HepG2 (cell line): ENCODE data around the gene EPO. TPM values are rescaled to one million over a fixed set of nuclear protein-coding genes. Genes with fewer than 3 reads are reported as not detected.

Experiments
- BRCA1 ChIP-seq: sonication (generic); formaldehyde crosslinking; IDR thresholded peaks from 2 replicates; pipeline ENCODE4 v1.4.0; 2020; ENCODE audit warnings: missing genetic modification reagents
- GATA4 ChIP-seq: sonication (generic); IDR thresholded peaks from 2 replicates; pipeline ENCODE4 v1.6.1; 2016; ENCODE audit warnings: antibody characterized with exemption, low read depth, borderline replicate concordance
- MTF1 ChIP-seq: sonication (generic); formaldehyde crosslinking; IDR thresholded peaks from 2 replicates; pipeline ENCODE4 v1.5.0; 2020; ENCODE audit warnings: missing genetic modification reagents
- NFE2L1 ChIP-seq: sonication (generic); formaldehyde crosslinking; IDR thresholded peaks from 2 replicates; pipeline ENCODE4 v1.4.0; 2020; ENCODE audit warnings: missing genetic modification reagents, mild to moderate bottlenecking, borderline replicate concordance
- PHB2 ChIP-seq: fragments of 450-650 bp; IDR thresholded peaks from 2 replicates; pipeline ENCODE4 v1.6.1; 2018; ENCODE audit not compliant: partially characterized antibody
- RFX1 ChIP-seq: fragments of 450-650 bp; IDR thresholded peaks from 2 replicates; pipeline ENCODE4 v1.6.1; 2017
- RNF2 ChIP-seq: fragments of 450-650 bp; conservative IDR thresholded peaks from 2 replicates; pipeline ENCODE4 v1.6.1; 2016; ENCODE audit warnings: low read depth
- SIX4 ChIP-seq: sonication (generic); formaldehyde crosslinking; IDR thresholded peaks from 2 replicates; pipeline ENCODE4 v1.4.0; 2020; ENCODE audit warnings: missing genetic modification reagents
- ZEB1 ChIP-seq: IDR thresholded peaks from 2 replicates; pipeline ENCODE4 v1.6.1; 2012; ENCODE audit warnings: mild to moderate bottlenecking, low read depth, inconsistent platforms; ENCODE audit not compliant: insufficient replicate concordance
- ZKSCAN5 ChIP-seq: sonication (generic); formaldehyde crosslinking; IDR thresholded peaks from 2 replicates; pipeline ENCODE4 v1.5.1; 2020; ENCODE audit warnings: mild to moderate bottlenecking, missing genetic modification reagents
- ZMYM4 ChIP-seq: sonication (generic); formaldehyde crosslinking; IDR thresholded peaks from 2 replicates; pipeline ENCODE4 v1.8.1; 2023; ENCODE audit warnings: mild to moderate bottlenecking, missing genetic modification reagents
- ZNF101 ChIP-seq: sonication (generic); formaldehyde crosslinking; IDR thresholded peaks from 2 replicates; pipeline ENCODE4 v1.4.0; 2020; ENCODE audit warnings: mild to moderate bottlenecking, low read depth, missing genetic modification reagents, borderline replicate concordance
- ZNF232 ChIP-seq: sonication (generic); formaldehyde crosslinking; IDR thresholded peaks from 2 replicates; pipeline ENCODE4 v1.4.0; 2020; ENCODE audit warnings: missing genetic modification reagents, borderline replicate concordance
- ZNF292 ChIP-seq: sonication (generic); formaldehyde crosslinking; IDR thresholded peaks from 2 replicates; pipeline ENCODE4 v1.8.1; 2022; ENCODE audit warnings: mild to moderate bottlenecking, low read depth, missing genetic modification reagents, borderline replicate concordance
- ZNF570 ChIP-seq: sonication (generic); formaldehyde crosslinking; IDR thresholded peaks from 2 replicates; pipeline ENCODE4 v1.4.0; 2020; ENCODE audit warnings: mild to moderate bottlenecking, missing genetic modification reagents, borderline replicate concordance
- ZNF7 ChIP-seq: IDR thresholded peaks from 2 replicates; pipeline ENCODE4 v1.6.1; 2016; ENCODE audit warnings: missing biosample characterization, missing genetic modification reagents
- ZNF713 ChIP-seq: sonication (generic); formaldehyde crosslinking; IDR thresholded peaks from 2 replicates; pipeline ENCODE4 v1.4.0; 2020; ENCODE audit warnings: mild to moderate bottlenecking, missing genetic modification reagents
- ZNF816 ChIP-seq: sonication (generic); formaldehyde crosslinking; IDR thresholded peaks from 2 replicates; pipeline ENCODE4 v1.8.0; 2022; ENCODE audit warnings: missing genetic modification reagents, mild to moderate bottlenecking, borderline replicate concordance
- ZSCAN29 ChIP-seq: sonication (generic); formaldehyde crosslinking; conservative IDR thresholded peaks from 2 replicates; pipeline ENCODE4 v1.4.0; 2020; ENCODE audit warnings: mild to moderate bottlenecking, missing genetic modification reagents
- polyA plus RNA-seq, 8 experiments: library from polyadenylated mRNA; depleted of rRNA in 3 of 8; stranded (reverse) in 7 of 8; unstranded in 1 of 8; fragments of >200 nt; fragmentation: Illumina TruSeq in 4 of 8; extraction: Trizol in 4 of 8; gene quantifications; 2 replicates each; pipeline versions ENCODE4 v1.2.1 to v1.2.3, GENCODE V29; 2011 to 2016; ENCODE audit warnings: low read depth in 4 of 8, missing spikeins in 1 of 8, mixed read lengths in 1 of 8; ENCODE audit not compliant: insufficient read depth in 1 of 8
- total RNA-seq, 5 experiments: library from RNA; depleted of rRNA; stranded (reverse); fragments of >200 nt; fragmentation: Illumina TruSeq; extraction: Trizol; gene quantifications; 2 replicates each; pipeline ENCODE4 v1.2.3, GENCODE V29; 2016; ENCODE audit warnings: low read depth in 1 of 5
- TF ChIP-seq, protein P1 (sequence below): sonication (generic); formaldehyde crosslinking; IDR thresholded peaks from 2 replicates; pipeline ENCODE4 v1.9.0; 2021; ENCODE audit warnings: missing genetic modification reagents, mild to moderate bottlenecking, borderline replicate concordance
- TF ChIP-seq, protein P2 (sequence below): sonication (generic); formaldehyde crosslinking; IDR thresholded peaks from 2 replicates; pipeline ENCODE4 v1.4.0; 2020; ENCODE audit warnings: missing genetic modification reagents
- TF ChIP-seq, protein P3 (sequence below): IDR thresholded peaks from 2 replicates; pipeline ENCODE4 v1.6.1; 2016; ENCODE audit warnings: mild to moderate bottlenecking, missing biosample characterization, missing genetic modification reagents
- TF ChIP-seq, protein P4 (sequence below): sonication (generic); formaldehyde crosslinking; IDR thresholded peaks from 2 replicates; pipeline ENCODE4 v1.4.0; 2020; ENCODE audit warnings: missing genetic modification reagents; ENCODE audit errors: not compliant biosample characterization

The EPO gene
- total and polyA plus RNA-seq, 2 of the 13 experiments (the other 11 are each of a cell fraction or from before 2014, with no cell fraction given) = 10.3 to 25.7 TPM

DNA sequence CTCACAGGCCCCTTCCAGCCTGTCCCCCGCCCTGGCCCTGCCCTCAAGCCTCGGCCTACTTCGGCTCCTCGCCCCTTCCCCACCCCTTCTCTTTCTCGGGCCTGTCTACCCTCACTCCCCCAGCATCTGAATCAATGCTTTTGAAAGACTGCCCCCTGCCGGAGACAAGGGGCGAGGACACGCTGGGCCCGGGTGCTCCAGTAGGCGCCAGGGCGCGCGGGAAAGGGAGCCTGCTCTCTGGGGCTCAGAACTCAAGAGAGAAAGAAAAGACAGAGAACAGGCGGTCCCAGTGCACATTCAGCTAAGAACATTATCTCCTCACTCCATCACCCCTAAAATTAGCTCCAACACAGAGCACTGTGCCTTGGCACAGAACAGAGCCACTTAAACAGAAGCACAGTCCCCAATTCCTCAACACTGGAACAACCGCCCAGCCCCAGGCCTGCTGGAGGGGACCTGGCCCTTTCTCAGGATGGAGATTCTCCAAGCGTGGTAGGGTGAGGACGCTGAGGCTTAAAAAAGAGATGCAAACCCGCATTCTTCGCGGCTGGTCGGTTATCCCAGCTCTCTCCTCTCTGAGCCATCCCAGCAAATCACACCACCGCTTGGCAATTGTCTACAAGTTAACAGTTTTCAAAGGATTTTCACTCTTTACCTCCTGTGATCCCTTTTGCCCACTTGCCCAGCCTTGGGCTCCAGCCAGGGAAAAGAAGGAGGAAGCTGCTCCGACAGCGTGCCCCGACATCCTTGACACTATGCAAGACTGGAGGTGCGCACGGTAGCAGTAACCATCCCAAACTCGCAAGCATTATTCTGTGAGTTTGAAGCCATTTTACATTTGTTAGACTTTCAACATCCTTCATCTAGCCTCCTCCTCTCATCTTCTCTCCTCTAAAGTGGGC is 28.3 kb upstream of the EPO start (continued):
- no peak for TF ChIP-seq ZNF816 (CRISPR knock-in tag)
- no peak for TF ChIP-seq ZNF713 (CRISPR knock-in tag)
- TF ChIP-seq PHB2 = no peak
- no peak for TF ChIP-seq RNF2
- no peak for TF ChIP-seq ZEB1
- TF ChIP-seq MTF1 (CRISPR knock-in tag) = no peak
- TF ChIP-seq ZKSCAN5 = no peak
- TF ChIP-seq, protein P1, sequence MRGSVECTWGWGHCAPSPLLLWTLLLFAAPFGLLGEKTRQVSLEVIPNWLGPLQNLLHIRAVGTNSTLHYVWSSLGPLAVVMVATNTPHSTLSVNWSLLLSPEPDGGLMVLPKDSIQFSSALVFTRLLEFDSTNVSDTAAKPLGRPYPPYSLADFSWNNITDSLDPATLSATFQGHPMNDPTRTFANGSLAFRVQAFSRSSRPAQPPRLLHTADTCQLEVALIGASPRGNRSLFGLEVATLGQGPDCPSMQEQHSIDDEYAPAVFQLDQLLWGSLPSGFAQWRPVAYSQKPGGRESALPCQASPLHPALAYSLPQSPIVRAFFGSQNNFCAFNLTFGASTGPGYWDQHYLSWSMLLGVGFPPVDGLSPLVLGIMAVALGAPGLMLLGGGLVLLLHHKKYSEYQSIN (CRISPR knock-in tag) = no peak
- TF ChIP-seq RFX1 = no peak
- TF ChIP-seq, protein P2, sequence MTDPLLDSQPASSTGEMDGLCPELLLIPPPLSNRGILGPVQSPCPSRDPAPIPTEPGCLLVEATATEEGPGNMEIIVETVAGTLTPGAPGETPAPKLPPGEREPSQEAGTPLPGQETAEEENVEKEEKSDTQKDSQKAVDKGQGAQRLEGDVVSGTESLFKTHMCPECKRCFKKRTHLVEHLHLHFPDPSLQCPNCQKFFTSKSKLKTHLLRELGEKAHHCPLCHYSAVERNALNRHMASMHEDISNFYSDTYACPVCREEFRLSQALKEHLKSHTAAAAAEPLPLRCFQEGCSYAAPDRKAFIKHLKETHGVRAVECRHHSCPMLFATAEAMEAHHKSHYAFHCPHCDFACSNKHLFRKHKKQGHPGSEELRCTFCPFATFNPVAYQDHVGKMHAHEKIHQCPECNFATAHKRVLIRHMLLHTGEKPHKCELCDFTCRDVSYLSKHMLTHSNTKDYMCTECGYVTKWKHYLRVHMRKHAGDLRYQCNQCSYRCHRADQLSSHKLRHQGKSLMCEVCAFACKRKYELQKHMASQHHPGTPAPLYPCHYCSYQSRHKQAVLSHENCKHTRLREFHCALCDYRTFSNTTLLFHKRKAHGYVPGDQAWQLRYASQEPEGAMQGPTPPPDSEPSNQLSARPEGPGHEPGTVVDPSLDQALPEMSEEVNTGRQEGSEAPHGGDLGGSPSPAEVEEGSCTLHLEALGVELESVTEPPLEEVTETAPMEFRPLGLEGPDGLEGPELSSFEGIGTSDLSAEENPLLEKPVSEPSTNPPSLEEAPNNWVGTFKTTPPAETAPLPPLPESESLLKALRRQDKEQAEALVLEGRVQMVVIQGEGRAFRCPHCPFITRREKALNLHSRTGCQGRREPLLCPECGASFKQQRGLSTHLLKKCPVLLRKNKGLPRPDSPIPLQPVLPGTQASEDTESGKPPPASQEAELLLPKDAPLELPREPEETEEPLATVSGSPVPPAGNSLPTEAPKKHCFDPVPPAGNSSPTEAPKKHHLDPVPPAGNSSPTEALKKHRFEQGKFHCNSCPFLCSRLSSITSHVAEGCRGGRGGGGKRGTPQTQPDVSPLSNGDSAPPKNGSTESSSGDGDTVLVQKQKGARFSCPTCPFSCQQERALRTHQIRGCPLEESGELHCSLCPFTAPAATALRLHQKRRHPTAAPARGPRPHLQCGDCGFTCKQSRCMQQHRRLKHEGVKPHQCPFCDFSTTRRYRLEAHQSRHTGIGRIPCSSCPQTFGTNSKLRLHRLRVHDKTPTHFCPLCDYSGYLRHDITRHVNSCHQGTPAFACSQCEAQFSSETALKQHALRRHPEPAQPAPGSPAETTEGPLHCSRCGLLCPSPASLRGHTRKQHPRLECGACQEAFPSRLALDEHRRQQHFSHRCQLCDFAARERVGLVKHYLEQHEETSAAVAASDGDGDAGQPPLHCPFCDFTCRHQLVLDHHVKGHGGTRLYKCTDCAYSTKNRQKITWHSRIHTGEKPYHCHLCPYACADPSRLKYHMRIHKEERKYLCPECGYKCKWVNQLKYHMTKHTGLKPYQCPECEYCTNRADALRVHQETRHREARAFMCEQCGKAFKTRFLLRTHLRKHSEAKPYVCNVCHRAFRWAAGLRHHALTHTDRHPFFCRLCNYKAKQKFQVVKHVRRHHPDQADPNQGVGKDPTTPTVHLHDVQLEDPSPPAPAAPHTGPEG (CRISPR knock-in tag) = no peak
- no peak for TF ChIP-seq SIX4
- TF ChIP-seq ZNF7 (CRISPR knock-in tag) = no peak
- TF ChIP-seq ZMYM4 (CRISPR knock-in tag) = no peak
- TF ChIP-seq ZNF570 (CRISPR knock-in tag) = no peak
- TF ChIP-seq NFE2L1 = no peak
- no peak for TF ChIP-seq BRCA1 (CRISPR knock-in tag)
- no peak for TF ChIP-seq GATA4
- no peak for TF ChIP-seq ZSCAN29 (CRISPR knock-in tag)
- no peak for TF ChIP-seq ZNF232
- TF ChIP-seq ZNF101 = no peak
- TF ChIP-seq, protein P3, sequence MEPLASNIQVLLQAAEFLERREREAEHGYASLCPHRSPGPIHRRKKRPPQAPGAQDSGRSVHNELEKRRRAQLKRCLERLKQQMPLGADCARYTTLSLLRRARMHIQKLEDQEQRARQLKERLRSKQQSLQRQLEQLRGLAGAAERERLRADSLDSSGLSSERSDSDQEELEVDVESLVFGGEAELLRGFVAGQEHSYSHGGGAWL = no peak
- TF ChIP-seq, protein P4, sequence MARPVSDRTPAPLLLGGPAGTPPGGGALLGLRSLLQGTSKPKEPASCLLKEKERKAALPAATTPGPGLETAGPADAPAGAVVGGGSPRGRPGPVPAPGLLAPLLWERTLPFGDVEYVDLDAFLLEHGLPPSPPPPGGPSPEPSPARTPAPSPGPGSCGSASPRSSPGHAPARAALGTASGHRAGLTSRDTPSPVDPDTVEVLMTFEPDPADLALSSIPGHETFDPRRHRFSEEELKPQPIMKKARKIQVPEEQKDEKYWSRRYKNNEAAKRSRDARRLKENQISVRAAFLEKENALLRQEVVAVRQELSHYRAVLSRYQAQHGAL = no peak
- no peak for TF ChIP-seq ZNF292 (CRISPR knock-in tag)
